Sigmoid colon (tissue), 4 donors: ENCODE data around the gene MVB12B.

ENCODE experiments used
- POLR2A ChIP-seq, 2 donors: fragments of 450-650 bp; IDR thresholded peaks; one replicate each; pipeline ENCODE4 v1.6.1; 2016; ENCODE audit warnings: antibody characterized with exemption in 2 of 2, mild to moderate bottlenecking in 2 of 2, moderate library complexity in 2 of 2
- POLR2AphosphoS5 ChIP-seq, 4 donors: sonication (generic); formaldehyde crosslinking; IDR thresholded peaks; one replicate each; pipeline ENCODE4 v1.6.1; 2017; ENCODE audit warnings: antibody characterized with exemption in 4 of 4
- TF ChIP-seq, protein P1 (sequence below), 4 experiments: fragments of 450-650 bp in 3 of 4; fragments of 200-600 bp in 1 of 4; IDR thresholded peaks; one replicate each; pipeline ENCODE4 v1.5.1; 2016 to 2019; ENCODE audit warnings: antibody characterized with exemption in 4 of 4, mild to moderate bottlenecking in 3 of 4, moderate library complexity in 2 of 4

DNA sequence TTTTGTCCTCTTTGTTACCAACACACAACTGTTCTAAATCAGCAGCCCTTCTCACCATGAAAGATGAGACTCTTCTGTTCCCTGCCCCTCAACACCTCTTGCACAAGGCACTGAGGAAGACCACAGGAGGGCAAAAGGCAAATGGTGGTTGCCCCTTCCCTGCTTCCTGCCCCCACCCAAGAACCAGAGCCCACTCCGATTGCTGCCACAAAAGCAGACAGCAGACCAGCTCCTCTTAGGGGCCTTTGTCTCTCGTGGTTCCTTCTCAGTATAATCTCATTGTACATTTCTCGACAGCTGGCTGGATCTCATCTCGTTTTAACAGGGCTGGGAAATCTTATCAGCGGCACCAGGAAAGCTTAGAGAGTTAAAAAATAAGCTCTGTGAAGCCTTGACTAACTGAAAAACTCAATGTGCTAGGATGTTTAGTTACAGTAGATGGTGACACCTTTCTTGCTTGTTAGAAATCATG lies 1.1 kb downstream of the MVB12B start:
- TF ChIP-seq, protein P1, sequence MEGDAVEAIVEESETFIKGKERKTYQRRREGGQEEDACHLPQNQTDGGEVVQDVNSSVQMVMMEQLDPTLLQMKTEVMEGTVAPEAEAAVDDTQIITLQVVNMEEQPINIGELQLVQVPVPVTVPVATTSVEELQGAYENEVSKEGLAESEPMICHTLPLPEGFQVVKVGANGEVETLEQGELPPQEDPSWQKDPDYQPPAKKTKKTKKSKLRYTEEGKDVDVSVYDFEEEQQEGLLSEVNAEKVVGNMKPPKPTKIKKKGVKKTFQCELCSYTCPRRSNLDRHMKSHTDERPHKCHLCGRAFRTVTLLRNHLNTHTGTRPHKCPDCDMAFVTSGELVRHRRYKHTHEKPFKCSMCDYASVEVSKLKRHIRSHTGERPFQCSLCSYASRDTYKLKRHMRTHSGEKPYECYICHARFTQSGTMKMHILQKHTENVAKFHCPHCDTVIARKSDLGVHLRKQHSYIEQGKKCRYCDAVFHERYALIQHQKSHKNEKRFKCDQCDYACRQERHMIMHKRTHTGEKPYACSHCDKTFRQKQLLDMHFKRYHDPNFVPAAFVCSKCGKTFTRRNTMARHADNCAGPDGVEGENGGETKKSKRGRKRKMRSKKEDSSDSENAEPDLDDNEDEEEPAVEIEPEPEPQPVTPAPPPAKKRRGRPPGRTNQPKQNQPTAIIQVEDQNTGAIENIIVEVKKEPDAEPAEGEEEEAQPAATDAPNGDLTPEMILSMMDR (IDR thresholded peaks at IDR 0.05): no peak
- TF ChIP-seq POLR2AphosphoS5 (IDR thresholded peaks at IDR 0.05) (no peak), POLR2A (IDR thresholded peaks at IDR 0.05) (no peak)
